ENCODE data around the gene CPSF4L. TPM values are rescaled to one million over a fixed set of nuclear protein-coding genes. Genes with fewer than 3 reads are reported as not detected.
A peak's percentile ranks its signal among the peaks of the same experiment; 100 is the strongest.

The CPSF4L gene
- polyA plus RNA-seq, 3 donors = not detected

- Mint-ChIP-seq H3K9me3 (no peaks in the 10 kb centered on the region), H3K27me3 (ENCODE audit: low read depth in 3 of 3) (no peaks in the 10 kb centered on the region), H3K27ac (no peak overlapping the region), H3K36me3 (peaks cover 11 to 12% of the 10 kb centered on the region in 2 donors), H3K4me3 (no peak overlapping the region), H3K4me1 (peaks cover 67% of the 10 kb centered on the region)
- no peak overlapping the region for H3K4me3 ChIP-seq (replicated peaks in 1 of 3; ENCODE audit: low read depth in 2 of 3, low read length in 3 of 3)
- peaks cover 46 to 62% of the 10 kb centered on the region in 2 donors for H3K4me1 ChIP-seq (ENCODE audit: control insufficient read depth in 1 of 2, insufficient read depth in 2 of 2, low read length in 2 of 2)
- H2AFZ ChIP-seq (ENCODE audit: insufficient read depth, low read depth, low read length, poor library complexity, severe bottlenecking) = no peak overlapping the region
- DNase-seq = no peak
- H3K36me3 ChIP-seq (replicated peaks in 1 of 2; ENCODE audit: control insufficient read depth in 1 of 2, insufficient read depth in 2 of 2, low read length in 2 of 2) = peaks cover 0 to 8% of the 10 kb centered on the region in 2 donors
- H3K4me2 ChIP-seq (replicated peaks; ENCODE audit: extremely low read depth, low read length, poor library complexity, severe bottlenecking) = no peak overlapping the region
- no peaks in the 10 kb centered on the region for H3K9me3 ChIP-seq (replicated peaks in 1 of 2; ENCODE audit: control insufficient read depth in 1 of 2, insufficient read depth in 1 of 2, low read length in 2 of 2)
- H3K79me2 ChIP-seq (ENCODE audit: insufficient read depth, low read length) = peaks cover 91% of the 10 kb centered on the region
- intact Hi-C loops (cut with micrococcal nuclease) = no loop called here
- H3K27ac ChIP-seq (ENCODE audit: low read depth in 1 of 2, low read length in 2 of 2) = no peak overlapping the region
- peaks cover 74% of the 10 kb centered on the region for H4K20me1 ChIP-seq (ENCODE audit: insufficient read depth, low read length)
- TF ChIP-seq CTCF (IDR thresholded peaks at IDR 0.05) = no peak
- no peak overlapping the region for H3K9ac ChIP-seq (ENCODE audit: insufficient read depth, low read length, poor library complexity, severe bottlenecking)
- H3K27me3 ChIP-seq (ENCODE audit: control insufficient read depth in 2 of 2, insufficient read depth in 2 of 2, low read length in 2 of 2) = no peaks in the 10 kb centered on the region
- WGBS (ENCODE audit: insufficient coverage) = 100% methylated on average over 1 of the region's 6 CpGs
Observed at GRCh38 chr17:73227944-73228343, 33.7 kb downstream of the CPSF4L start.

- peaks cover 14 to 15% of the 10 kb centered on the region in 2 donors for H3K36me3 Mint-ChIP-seq
- Histone ChIP-seq H3K9me3 (replicated peaks in 1 of 2; ENCODE audit: control insufficient read depth in 1 of 2, insufficient read depth in 1 of 2, low read length in 2 of 2) (no peaks in the 10 kb centered on the region), H3K4me3 (replicated peaks in 1 of 3; ENCODE audit: low read depth in 2 of 3, low read length in 3 of 3) (no peak overlapping the region), H3K4me2 (replicated peaks; ENCODE audit: extremely low read depth, low read length, poor library complexity, severe bottlenecking) (peak overlapping the region; percentile 2), H3K27me3 (ENCODE audit: control insufficient read depth in 2 of 2, insufficient read depth in 2 of 2, low read length in 2 of 2) (no peaks in the 10 kb centered on the region), H3K27ac (ENCODE audit: low read depth in 1 of 2, low read length in 2 of 2) (peak overlapping the region in 1 of 2 donors; percentile 33), H3K79me2 (ENCODE audit: insufficient read depth, low read length) (peaks cover 89% of the 10 kb centered on the region), H4K20me1 (ENCODE audit: insufficient read depth, low read length) (peaks cover 74% of the 10 kb centered on the region), H3K36me3 (replicated peaks in 1 of 2; ENCODE audit: control insufficient read depth in 1 of 2, insufficient read depth in 2 of 2, low read length in 2 of 2) (peaks cover 0 to 8% of the 10 kb centered on the region in 2 donors), H3K9ac (ENCODE audit: insufficient read depth, low read length, poor library complexity, severe bottlenecking) (no peak overlapping the region), H3K4me1 (ENCODE audit: control insufficient read depth in 1 of 2, insufficient read depth in 2 of 2, low read length in 2 of 2) (peaks cover 46 to 59% of the 10 kb centered on the region in 2 donors), H2AFZ (ENCODE audit: insufficient read depth, low read depth, low read length, poor library complexity, severe bottlenecking) (no peak overlapping the region)
- no peak for DNase-seq
- no peaks in the 10 kb centered on the region for H3K9me3 Mint-ChIP-seq
- no peak overlapping the region for H3K4me3 Mint-ChIP-seq
- no CpG with 5 or more reads among the region's 3 CpGs for WGBS (ENCODE audit: insufficient coverage)
- H3K4me1 Mint-ChIP-seq = peaks cover 68% of the 10 kb centered on the region
- intact Hi-C loops (cut with micrococcal nuclease) = no loop called here
- peak overlapping the region in 1 of 7 donors; percentile 30 for H3K27ac Mint-ChIP-seq
- no peak for TF ChIP-seq CTCF (IDR thresholded peaks at IDR 0.05)
- no peaks in the 10 kb centered on the region for H3K27me3 Mint-ChIP-seq (ENCODE audit: low read depth in 3 of 3)
Observed at GRCh38 chr17:73227379-73227778, 34.3 kb downstream of the CPSF4L start.

All from CD14-positive monocyte (primary cell).